ENCODE measurements around the gene MRPL52.
"Not testable (repeated sequence)": the region's sequence is repeated elsewhere in the genome, so short reads cannot be mapped to it uniquely, and the experiment has no call there.

The MRPL52 gene

GRCh38 chr14:22812744-22813143 is 16.9 kb upstream of the MRPL52 start:
- DNase-seq = no peak

DNA sequence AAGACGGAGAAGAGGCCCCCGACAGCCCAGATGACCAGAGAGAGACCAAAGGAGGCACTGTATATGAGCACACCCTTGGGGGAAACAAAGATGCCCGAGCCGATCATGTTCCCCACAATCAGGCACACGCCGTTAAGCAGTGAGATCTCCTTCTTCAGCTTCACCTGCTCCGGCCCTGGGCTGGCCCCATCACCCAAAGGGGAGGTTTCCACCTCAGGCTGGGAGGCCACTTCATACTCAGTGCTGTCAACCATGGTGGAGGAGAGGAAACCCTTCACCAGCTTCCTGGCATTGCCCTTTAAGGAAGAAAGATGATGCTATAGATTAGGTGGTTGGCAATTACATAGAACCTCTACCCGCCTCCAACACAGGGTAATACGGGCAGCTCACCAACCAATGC is 16.5 kb upstream of the MRPL52 start:
- DNase-seq = no peak

GRCh38 chr14:22814373-22814772 is 15.3 kb upstream of the MRPL52 start:
- DNase-seq = no peak

DNA sequence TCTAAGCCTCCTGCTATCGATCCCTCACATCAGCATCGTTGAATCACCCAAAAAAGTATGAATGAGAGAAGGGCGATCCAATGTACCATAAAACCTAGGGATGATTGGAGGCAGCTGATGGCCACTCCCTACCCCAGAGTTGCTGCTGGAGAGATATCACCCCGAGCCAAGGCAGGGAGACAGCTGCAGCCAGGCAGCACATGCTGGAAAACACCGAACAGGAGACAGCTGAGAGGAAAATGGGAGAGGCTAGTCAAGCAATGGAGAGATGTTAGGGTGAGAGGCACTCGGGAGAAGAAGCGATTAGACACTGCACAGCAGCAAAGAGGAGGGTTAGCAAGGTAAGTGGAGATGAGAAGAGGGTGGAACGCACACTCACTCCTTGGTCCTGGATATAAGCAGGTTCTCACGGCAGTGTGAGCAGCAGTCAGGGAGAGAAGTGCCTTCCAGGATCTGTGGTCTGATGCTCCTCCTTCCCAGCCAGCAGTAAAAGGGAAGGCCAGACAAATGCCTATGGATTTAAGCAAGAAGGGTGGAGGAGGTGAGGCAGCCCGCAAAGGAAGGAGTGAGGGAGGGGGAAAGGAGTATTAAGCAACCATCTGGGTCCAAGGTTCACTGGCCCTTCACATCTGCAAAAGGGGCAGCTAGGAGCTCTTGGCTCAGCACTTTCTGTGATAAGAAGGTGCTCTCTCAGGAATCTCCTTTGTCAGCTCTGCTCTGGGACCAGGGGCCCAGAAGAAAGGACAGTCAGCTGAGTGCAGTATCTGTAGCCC is 14.6 kb upstream of the MRPL52 start, which contains the start of gene SLC7A7:
TSS of gene SLC7A7 (minus strand) at position 495 of the 773 bp plus-strand sequence. CDS start 2,037 bp downstream, outside the sequence.
- DNase-seq = no peak

DNA sequence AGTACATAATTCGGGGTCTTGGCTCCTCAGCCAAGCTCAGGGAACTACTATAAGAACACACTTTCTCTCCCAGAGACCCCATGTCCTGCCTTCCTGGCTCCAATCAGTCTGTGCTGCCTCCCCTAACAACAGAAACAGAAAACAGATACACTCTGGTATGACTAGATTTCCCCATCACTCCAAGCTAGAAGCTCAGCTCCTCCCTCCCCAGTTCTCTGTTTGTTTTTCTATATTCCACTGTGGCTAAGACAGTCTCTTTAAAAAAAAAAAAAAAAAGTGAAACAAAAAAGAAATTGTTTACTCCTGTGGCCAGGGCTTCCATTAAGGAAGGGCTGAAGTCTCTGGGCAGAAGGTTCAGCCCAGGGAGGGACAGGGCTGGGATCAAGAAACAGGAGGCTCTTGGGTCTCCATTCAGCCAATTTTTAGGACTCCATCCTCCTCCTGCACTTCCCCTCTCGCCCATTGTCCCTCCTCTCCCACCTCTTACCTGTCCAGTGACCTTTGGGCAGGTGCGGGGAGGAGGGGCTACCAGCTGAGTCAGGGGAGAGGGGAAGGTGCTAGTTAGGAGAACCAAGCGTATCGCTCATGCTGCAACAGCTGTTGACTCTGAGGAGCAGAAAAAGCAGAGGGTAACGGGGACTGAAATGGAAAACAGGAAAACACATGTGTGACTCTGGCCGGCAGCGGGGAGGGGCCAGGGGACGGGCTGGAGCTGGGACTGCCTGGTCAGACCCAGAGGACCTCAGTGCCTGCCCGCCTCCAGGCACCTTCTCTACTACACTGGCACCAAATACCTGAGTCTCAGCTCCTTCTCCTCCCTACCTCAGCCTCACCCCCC is 10.3 kb upstream of the MRPL52 start:
- DNase-seq = no peak

DNA sequence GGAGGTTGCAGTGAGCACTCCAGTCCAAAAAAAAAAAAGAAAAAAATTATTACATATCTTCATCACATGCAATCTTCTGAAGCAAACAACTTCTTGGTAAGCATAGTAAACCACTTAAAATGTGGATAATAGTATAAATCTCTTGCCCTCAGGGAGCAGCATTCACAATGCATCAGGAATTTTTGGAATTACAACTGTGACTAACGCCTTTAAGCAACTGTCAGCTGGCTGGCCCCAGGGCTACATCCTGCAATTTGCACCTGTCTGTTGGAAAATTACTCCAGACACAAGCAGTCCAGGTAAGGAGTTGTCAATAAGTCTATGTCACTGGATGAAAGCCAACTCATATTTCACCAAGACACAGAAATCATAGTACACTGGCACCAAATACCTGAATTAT is 9.0 kb upstream of the MRPL52 start:
- no peak for DNase-seq

- no peak for DNase-seq
Measured at GRCh38 chr14:22821193-22822015, 8.3 kb upstream of the MRPL52 start.

GRCh38 chr14:22822016-22822570 is 7.6 kb upstream of the MRPL52 start:
- DNase-seq = no peak

DNA sequence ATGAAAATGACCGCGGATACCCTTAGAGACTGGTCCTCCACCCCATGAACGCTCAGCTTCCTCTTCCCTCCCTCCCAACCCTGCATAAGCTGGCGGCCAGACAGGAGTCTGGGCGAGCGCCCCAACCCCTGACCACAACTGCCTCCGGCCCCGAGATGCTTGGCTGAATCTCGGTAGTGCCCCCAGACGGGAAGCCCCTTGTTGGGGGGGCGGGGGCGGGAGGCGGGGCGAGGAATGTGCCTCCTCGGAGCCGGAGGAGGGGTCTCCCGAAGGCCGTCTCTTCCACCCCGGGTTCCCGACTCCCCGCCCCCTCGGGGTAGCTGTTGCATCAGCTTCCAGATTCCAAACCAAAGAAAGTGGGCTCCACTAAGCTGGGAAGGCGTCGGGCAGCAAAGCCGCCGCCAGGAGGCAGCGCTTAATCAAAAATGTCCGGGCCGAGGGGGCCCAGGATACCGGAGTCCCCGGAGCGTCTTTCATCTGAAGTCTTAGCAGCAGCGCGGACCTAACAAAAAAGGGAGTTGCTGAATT is 7.1 kb upstream of the MRPL52 start:
- DNase-seq = peak; percentile 75

- no peak for DNase-seq
Measured at GRCh38 chr14:22824711-22825359, 4.9 kb upstream of the MRPL52 start.

GRCh38 chr14:22829076-22829660 is 519 bp upstream of the MRPL52 start:
- not testable (repeated sequence) for DNase-seq

DNA sequence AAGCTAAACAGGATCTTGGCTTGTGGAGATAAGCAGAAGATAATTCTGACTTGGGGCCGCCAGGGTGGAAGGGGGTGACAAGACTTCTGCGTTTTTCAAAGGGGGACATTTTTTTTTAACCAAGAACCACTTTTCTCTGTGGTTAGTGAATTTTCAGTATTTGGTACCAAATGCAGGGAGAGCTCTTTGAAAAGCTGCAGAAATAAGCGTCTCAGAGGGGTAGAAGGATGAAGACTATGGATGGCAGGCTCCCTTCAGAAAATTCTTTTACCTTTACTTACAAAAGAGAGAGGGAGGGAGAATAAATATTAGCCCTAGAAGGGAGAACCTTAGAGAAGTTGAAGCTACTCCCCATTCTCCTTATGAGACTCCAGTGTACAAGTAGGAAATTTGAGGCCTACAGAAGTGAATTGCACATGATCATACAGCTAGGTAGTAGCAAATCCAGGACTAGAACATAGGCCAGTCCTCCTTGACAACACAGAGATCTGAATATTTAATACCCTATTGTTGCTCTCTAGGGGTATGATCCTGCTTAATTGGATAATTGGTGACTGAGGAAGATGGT is 840 bp downstream of the MRPL52 start:
- no peak for DNase-seq

- no peak for DNase-seq
Measured at GRCh38 chr14:22835505-22835904, 5.8 kb downstream of the MRPL52 start.

- DNase-seq = no peak
Measured at GRCh38 chr14:22836301-22837113, 6.8 kb downstream of the MRPL52 start, which contains the start of gene MMP14. MMP14 (plus strand) TSS chr14:22836585; CDS start chr14:22836818, 233 bp downstream.

DNA sequence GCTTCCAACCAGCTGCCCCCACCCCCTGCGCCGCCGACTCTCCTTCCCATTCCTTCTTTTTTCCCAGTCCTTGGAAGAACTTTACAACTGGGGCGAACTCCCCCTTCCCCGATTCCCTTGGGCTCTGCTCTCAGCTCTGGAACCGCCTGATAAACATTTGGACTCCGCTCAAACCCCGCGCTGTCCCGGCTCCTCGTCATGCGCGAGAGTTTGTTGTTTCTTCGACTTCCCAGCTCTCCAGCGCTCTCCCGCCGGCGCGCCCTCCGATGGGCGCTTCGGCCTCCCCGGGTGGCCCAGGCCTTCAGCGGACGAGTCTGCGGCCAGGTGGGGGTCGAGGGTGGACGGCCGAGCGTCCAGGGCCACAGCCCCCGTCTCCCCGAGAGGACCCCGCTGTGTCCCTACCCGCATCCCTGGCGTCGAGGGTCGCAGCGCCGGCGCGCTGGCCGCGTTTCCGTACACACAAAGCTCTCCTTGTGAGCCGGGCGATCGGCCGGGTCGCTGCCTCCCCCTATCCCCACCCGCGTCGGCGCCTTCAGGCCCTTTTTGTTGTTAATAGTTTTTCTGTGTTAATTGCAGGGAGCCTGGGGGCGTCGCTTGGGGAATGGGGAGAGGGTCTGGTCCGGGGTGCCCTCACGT is 7.5 kb downstream of the MRPL52 start:
- DNase-seq = no peak

DNA sequence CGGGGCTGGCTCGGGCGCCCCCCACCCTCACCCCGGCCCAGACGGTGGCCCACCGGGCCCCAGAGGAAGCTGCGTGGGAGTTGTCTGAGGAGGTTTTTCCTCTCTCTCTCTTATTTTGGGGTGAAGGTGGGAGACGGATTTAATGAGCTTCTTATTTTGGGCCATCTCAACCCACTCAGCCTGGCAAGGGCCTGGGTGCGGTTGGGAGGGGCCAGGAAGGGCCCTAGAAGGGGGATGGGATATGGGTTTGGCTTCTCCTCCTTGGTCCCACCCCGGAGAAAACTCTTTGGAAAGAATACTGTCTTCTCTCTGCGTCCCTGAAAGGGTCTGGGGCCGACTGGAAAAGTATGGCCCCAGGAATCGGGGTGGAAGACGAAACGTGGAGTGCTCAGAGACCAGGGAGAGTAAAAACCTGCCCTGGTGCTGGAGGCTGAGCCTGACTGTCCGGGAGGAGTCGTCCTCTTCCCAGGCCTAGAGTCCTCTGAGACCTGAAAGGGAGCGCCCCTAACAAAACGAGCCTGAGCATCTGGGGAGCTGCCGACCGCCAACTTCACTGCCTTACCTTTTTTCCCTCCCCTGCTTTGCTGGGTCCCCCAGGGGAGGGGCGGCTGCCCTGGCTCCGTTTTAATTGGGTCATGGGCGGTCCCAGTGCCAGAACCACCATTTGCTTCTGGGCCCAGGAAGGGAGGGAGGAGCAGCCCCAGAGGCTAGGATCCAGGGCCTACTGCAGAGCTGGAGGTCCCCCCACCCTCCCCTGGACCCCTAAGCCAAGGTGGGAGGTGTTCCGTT is 8.3 kb downstream of the MRPL52 start:
- DNase-seq = no peak

- DNase-seq = no peak
Measured at GRCh38 chr14:22838631-22839041, 8.9 kb downstream of the MRPL52 start.

DNA sequence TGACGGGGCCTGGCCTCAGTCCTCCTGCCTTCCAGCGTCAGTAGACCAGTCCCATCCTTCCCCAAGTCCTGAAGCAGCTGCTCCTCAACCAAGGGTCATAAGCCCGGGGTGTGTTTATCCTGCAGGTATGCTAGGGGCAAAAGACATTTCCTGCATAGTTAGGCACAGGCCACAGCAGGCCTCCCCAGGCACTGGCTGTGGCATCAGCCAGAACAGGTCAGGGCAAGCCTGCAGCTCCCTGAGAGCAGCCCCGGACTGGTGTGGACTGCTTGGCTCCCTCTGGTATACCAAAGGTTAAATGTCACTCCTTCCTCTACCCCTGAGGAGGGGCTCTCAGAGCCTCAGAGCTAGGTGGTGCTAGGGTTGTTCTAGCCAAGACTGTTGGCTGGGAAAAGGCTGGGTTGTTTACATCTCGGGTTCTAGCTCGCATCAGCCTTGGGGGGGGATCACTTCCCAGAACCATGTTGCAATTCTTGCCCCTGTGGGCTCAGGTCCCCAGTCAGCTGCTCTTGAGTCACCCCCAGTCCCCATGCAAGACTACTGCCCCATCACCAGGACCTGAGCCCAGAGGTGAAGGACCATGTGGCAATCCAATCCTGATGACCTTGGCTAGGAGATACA is 9.6 kb downstream of the MRPL52 start:
- no peak for DNase-seq

Data from NCI-H1694 treated with DMSO at 0.1 percent for 48 hours (cell line).